Astrocyte of the hippocampus (primary cell): ENCODE data around the gene QRICH1.

Experiments used
- DNase-seq: peaks from one replicate; pipeline ENCODE4 v3.0.0; 2011; ENCODE audit warnings: low read depth, low spot score

QRICH1 gene

GRCh38 chr3:49119036-49119435 is 25.2 kb upstream of the QRICH1 start:
- DNase-seq: peak; percentile 53

GRCh38 chr3:49112262-49112661 is 18.4 kb upstream of the QRICH1 start:
- DNase-seq: no peak

- no peak for DNase-seq
These were observed 17.5 kb upstream of the QRICH1 start for GRCh38 chr3:49111347-49111746.

GRCh38 chr3:49110780-49111179 is 16.9 kb upstream of the QRICH1 start:
- no peak for DNase-seq

- no peak for DNase-seq
These were observed 14.5 kb upstream of the QRICH1 start for GRCh38 chr3:49108346-49108745.

GRCh38 chr3:49104427-49105291 is 10.8 kb upstream of the QRICH1 start, which contains the start of gene QARS1:
Gene QARS1 (minus strand): TSS chr3:49104757. CDS start chr3:49104733, 24 bp downstream.
- DNase-seq: peak; percentile 97

GRCh38 chr3:49104052-49104426 is 10.2 kb upstream of the QRICH1 start:
- no peak for DNase-seq

- DNase-seq: no peak
These were observed 6.3 kb upstream of the QRICH1 start for GRCh38 chr3:49100046-49100615.

- DNase-seq: no peak
These were observed 5.2 kb upstream of the QRICH1 start for GRCh38 chr3:49098910-49099630.

GRCh38 chr3:49098429-49098828 is 4.6 kb upstream of the QRICH1 start:
- peak; percentile 32 for DNase-seq

- peak; percentile 90 for DNase-seq
These were observed 676 bp downstream of the QRICH1 start for GRCh38 chr3:49092938-49093852.

GRCh38 chr3:49081429-49081828 is 12.4 kb downstream of the QRICH1 start:
- no peak for DNase-seq

GRCh38 chr3:49079270-49079669 is 14.6 kb downstream of the QRICH1 start:
- DNase-seq: no peak

GRCh38 chr3:49076646-49077045 is 17.2 kb downstream of the QRICH1 start:
- no peak for DNase-seq

GRCh38 chr3:49076116-49076515 is 17.8 kb downstream of the QRICH1 start:
- DNase-seq: no peak

- no peak for DNase-seq
These were observed 35.9 kb downstream of the QRICH1 start for GRCh38 chr3:49058011-49058410.

- no peak for DNase-seq
These were observed 36.6 kb downstream of the QRICH1 start for GRCh38 chr3:49057268-49057667.

- no peak for DNase-seq
These were observed 39.5 kb downstream of the QRICH1 start for GRCh38 chr3:49054344-49054862.

GRCh38 chr3:49053543-49053942 is 40.3 kb downstream of the QRICH1 start:
- DNase-seq: no peak

GRCh38 chr3:49035281-49035680 is 58.6 kb downstream of the QRICH1 start:
- DNase-seq: no peak

GRCh38 chr3:49034650-49035049 is 59.2 kb downstream of the QRICH1 start:
- no peak for DNase-seq
